ENCODE measurements around the gene USP15.

DNA sequence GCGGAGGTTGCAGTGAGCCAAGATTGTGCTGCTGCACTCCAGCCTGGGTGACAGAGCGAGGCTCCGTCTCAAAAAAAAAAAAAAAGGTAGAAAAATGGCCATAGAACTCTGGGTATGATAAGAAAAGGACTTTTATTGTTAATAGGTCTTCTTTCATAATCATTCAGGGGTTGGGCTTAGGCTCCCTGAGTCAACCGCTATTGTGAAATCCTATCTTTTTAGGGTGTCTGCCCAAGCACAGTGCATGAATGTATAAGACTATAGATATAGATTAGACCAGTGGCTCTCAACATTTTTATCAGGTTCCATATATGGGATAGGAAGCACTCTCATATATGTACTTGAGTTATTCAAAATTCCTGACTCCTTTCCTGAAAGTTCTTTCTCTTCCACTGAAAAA is 48.7 kb upstream of the USP15 start:
- TF ChIP-seq, protein P1, sequence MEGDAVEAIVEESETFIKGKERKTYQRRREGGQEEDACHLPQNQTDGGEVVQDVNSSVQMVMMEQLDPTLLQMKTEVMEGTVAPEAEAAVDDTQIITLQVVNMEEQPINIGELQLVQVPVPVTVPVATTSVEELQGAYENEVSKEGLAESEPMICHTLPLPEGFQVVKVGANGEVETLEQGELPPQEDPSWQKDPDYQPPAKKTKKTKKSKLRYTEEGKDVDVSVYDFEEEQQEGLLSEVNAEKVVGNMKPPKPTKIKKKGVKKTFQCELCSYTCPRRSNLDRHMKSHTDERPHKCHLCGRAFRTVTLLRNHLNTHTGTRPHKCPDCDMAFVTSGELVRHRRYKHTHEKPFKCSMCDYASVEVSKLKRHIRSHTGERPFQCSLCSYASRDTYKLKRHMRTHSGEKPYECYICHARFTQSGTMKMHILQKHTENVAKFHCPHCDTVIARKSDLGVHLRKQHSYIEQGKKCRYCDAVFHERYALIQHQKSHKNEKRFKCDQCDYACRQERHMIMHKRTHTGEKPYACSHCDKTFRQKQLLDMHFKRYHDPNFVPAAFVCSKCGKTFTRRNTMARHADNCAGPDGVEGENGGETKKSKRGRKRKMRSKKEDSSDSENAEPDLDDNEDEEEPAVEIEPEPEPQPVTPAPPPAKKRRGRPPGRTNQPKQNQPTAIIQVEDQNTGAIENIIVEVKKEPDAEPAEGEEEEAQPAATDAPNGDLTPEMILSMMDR (IDR thresholded peaks at IDR 0.05): no peak
- TF ChIP-seq POLR2A (IDR thresholded peaks at IDR 0.05): no peak

Measured in Peyer's patch (tissue), 4 donors.